Measurements from ENCODE around the gene RBM7.

GRCh38 chr11:114416441-114416961 lies 16.0 kb downstream of the RBM7 start:
- TF ChIP-seq CTCF (IDR thresholded peaks at IDR 0.05) (no peak), POLR2A (IDR thresholded peaks at IDR 0.05) (no peak)

Data from right lobe of liver (tissue), 4 donors.